ENCODE data around the gene SH3D21. TPM values are rescaled to one million over a fixed set of nuclear protein-coding genes. Genes with fewer than 3 reads are reported as not detected.

The SH3D21 gene
- polyA plus RNA-seq, 3 donors: 0.56 TPM; not detected in 2

DNA sequence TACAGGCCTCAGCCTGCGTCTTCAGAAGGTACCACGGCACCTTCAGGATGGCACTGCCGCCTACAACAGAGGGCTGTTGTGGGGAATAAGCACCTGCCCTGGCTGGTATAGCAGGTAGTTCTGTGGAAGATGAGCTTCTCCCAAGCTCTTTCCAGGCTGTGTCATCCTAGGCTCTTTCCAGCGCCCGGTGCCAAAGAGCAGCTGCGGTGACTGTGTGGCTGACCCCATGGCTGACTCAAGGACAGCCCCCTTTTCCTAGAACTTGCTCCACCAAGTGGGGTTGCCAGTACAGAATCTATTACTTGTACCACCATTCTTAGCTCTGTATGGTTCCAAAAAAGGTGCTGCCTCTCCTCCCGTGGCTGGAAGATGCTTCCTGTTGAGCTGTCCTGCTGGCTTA, 39.2 kb downstream of the SH3D21 start:
- peaks cover 75 to 88% of the 10 kb centered on the region in 2 donors for H3K36me3 ChIP-seq (replicated peaks in 1 of 2; ENCODE audit: control insufficient read depth in 1 of 2, insufficient read depth in 2 of 2, low read length in 2 of 2)
- H3K4me1 ChIP-seq (ENCODE audit: control insufficient read depth in 1 of 2, insufficient read depth in 2 of 2, low read length in 2 of 2): peaks cover 16 to 17% of the 10 kb centered on the region in 2 donors

DNA sequence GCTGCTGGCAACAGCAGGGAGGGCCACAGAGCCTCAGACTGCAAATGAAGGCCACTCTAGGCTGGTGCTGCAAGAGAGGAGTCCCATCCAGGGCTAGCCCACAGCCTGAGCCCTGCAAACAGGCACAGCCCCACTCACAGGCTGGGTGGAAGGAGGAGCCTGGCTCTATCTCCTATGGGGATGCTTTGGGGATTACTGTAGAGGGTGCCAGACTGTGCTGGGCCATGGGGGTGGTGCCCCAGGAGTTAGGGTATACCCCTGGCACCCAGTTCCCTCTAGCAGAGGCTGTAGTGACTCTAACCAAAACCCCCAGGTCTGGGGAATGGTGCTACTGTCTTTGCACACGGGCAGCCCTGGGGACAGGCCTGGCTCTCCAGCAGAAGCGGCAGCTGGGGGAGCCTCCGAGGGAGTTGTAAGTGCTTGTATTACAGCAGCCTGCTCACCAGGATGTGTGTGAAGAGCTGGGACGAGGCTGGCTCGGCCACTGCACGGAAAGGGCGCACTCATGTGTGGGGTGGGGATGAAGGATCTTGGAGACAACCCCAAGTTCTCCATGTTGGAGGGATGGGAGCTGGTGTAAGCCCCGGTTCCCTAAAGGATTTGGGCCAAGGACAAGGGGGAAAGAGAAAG, 40.7 kb downstream of the SH3D21 start:
- Histone ChIP-seq H3K27me3 (ENCODE audit: control insufficient read depth in 2 of 2, insufficient read depth in 2 of 2, low read length in 2 of 2) (no peaks in the 10 kb centered on the region), H3K4me1 (ENCODE audit: control insufficient read depth in 1 of 2, insufficient read depth in 2 of 2, low read length in 2 of 2) (peaks cover 31 to 32% of the 10 kb centered on the region in 2 donors), H3K9me3 (replicated peaks in 1 of 2; ENCODE audit: control insufficient read depth in 1 of 2, insufficient read depth in 1 of 2, low read length in 2 of 2) (no peaks in the 10 kb centered on the region), H3K27ac (ENCODE audit: low read depth in 1 of 2, low read length in 2 of 2) (no peak overlapping the region), H4K20me1 (ENCODE audit: insufficient read depth, low read length) (peaks cover 74% of the 10 kb centered on the region), H3K4me3 (replicated peaks in 1 of 3; ENCODE audit: low read depth in 2 of 3, low read length in 3 of 3) (no peak overlapping the region), H3K79me2 (ENCODE audit: insufficient read depth, low read length) (no peaks in the 10 kb centered on the region), H2AFZ (ENCODE audit: insufficient read depth, low read depth, low read length, poor library complexity, severe bottlenecking) (no peak overlapping the region), H3K9ac (ENCODE audit: insufficient read depth, low read length, poor library complexity, severe bottlenecking) (no peak overlapping the region), H3K36me3 (replicated peaks in 1 of 2; ENCODE audit: control insufficient read depth in 1 of 2, insufficient read depth in 2 of 2, low read length in 2 of 2) (peaks cover 60 to 75% of the 10 kb centered on the region in 2 donors), H3K4me2 (replicated peaks; ENCODE audit: extremely low read depth, low read length, poor library complexity, severe bottlenecking) (no peak overlapping the region)
- TF ChIP-seq, protein P1, sequence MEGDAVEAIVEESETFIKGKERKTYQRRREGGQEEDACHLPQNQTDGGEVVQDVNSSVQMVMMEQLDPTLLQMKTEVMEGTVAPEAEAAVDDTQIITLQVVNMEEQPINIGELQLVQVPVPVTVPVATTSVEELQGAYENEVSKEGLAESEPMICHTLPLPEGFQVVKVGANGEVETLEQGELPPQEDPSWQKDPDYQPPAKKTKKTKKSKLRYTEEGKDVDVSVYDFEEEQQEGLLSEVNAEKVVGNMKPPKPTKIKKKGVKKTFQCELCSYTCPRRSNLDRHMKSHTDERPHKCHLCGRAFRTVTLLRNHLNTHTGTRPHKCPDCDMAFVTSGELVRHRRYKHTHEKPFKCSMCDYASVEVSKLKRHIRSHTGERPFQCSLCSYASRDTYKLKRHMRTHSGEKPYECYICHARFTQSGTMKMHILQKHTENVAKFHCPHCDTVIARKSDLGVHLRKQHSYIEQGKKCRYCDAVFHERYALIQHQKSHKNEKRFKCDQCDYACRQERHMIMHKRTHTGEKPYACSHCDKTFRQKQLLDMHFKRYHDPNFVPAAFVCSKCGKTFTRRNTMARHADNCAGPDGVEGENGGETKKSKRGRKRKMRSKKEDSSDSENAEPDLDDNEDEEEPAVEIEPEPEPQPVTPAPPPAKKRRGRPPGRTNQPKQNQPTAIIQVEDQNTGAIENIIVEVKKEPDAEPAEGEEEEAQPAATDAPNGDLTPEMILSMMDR (IDR thresholded peaks at IDR 0.05): no peak
- DNase-seq: no peak
- 95% methylated on average over 6 of the region's 8 CpGs for WGBS (ENCODE audit: insufficient coverage)
- H3K36me3 Mint-ChIP-seq: peaks cover 68 to 88% of the 10 kb centered on the region in 2 donors
- H3K27ac Mint-ChIP-seq: peak overlapping the region in 3 of 7 donors; percentile 20 to 71 (median 56)
- no peak overlapping the region for H3K4me3 Mint-ChIP-seq
- H3K27me3 Mint-ChIP-seq (ENCODE audit: low read depth in 3 of 3): no peaks in the 10 kb centered on the region
- intact Hi-C loops (cut with micrococcal nuclease): no loop called here
- peaks cover 30% of the 10 kb centered on the region for H3K4me1 Mint-ChIP-seq
- H3K9me3 Mint-ChIP-seq: no peaks in the 10 kb centered on the region

More for the DNA sequence above, 39.2 kb downstream of the SH3D21 start:
- H3K27ac Mint-ChIP-seq: no peak overlapping the region
- no peaks in the 10 kb centered on the region for H3K9me3 Mint-ChIP-seq
- peaks cover 72% of the 10 kb centered on the region for H4K20me1 ChIP-seq (ENCODE audit: insufficient read depth, low read length)
- H3K9me3 ChIP-seq (replicated peaks in 1 of 2; ENCODE audit: control insufficient read depth in 1 of 2, insufficient read depth in 1 of 2, low read length in 2 of 2): no peaks in the 10 kb centered on the region
- H3K27ac ChIP-seq (ENCODE audit: low read depth in 1 of 2, low read length in 2 of 2): no peak overlapping the region
- no peaks in the 10 kb centered on the region for H3K27me3 Mint-ChIP-seq (ENCODE audit: low read depth in 3 of 3)
- H3K79me2 ChIP-seq (ENCODE audit: insufficient read depth, low read length): no peaks in the 10 kb centered on the region
- intact Hi-C loops (cut with micrococcal nuclease): no loop called here
- TF ChIP-seq, protein P1 (IDR thresholded peaks at IDR 0.05): no peak
- no peak overlapping the region for H3K4me3 ChIP-seq (replicated peaks in 1 of 3; ENCODE audit: low read depth in 2 of 3, low read length in 3 of 3)
- peaks cover 74 to 96% of the 10 kb centered on the region in 2 donors for H3K36me3 Mint-ChIP-seq
- H3K4me1 Mint-ChIP-seq: peaks cover 15% of the 10 kb centered on the region
- H3K4me2 ChIP-seq (replicated peaks; ENCODE audit: extremely low read depth, low read length, poor library complexity, severe bottlenecking): no peak overlapping the region
- no peak overlapping the region for H3K9ac ChIP-seq (ENCODE audit: insufficient read depth, low read length, poor library complexity, severe bottlenecking)
- no peak overlapping the region for H2AFZ ChIP-seq (ENCODE audit: insufficient read depth, low read depth, low read length, poor library complexity, severe bottlenecking)
- no peaks in the 10 kb centered on the region for H3K27me3 ChIP-seq (ENCODE audit: control insufficient read depth in 2 of 2, insufficient read depth in 2 of 2, low read length in 2 of 2)
- no peak for DNase-seq
- no peak overlapping the region for H3K4me3 Mint-ChIP-seq
- WGBS (ENCODE audit: insufficient coverage): 95% methylated on average over 6 of the region's 7 CpGs

All from CD14-positive monocyte (primary cell).